GM12891 (cell line): Measurements from ENCODE around the gene ENTPD2.

Experiments used
- POLR2A ChIP-seq: IDR thresholded peaks from 2 replicates; pipeline ENCODE4 v1.6.1; 2011; ENCODE audit warnings: low read depth, low read length, control low read depth
- POLR2AphosphoS5 ChIP-seq: IDR thresholded peaks from 2 replicates; pipeline ENCODE4 v1.6.1; 2011; ENCODE audit warnings: low read depth, low read length, control low read depth
- POU2F2 ChIP-seq: IDR thresholded peaks from 2 replicates; pipeline ENCODE4 v1.6.1; 2011; ENCODE audit warnings: low read depth, mild to moderate bottlenecking, control low read depth, low read length, moderate library complexity
- TAF1 ChIP-seq: IDR thresholded peaks from 2 replicates; pipeline ENCODE4 v1.6.1; 2011; ENCODE audit warnings: low read depth, low read length, control low read depth

DNA sequence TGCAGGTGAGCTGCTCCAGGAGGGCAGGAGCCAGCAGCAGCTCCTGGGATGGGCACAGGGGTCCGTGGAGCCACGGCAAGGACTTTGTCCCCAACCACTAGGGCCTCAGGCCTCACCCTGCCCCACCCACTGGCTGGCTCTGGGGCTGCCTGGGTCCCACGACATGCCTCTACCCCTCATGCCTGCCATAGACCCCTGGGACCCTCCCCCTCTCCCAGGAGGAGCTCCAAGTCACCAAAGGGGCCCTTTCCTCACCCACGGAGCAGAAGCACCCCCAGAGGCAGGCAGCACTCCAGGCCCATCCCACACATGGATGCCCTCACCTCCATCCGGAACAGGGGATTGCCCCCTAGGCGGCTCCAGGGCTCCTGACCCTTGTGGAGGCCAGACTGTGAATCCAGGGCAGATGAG is 32.3 kb downstream of the ENTPD2 start:
- TF ChIP-seq POLR2AphosphoS5 (no peak), TAF1 (no peak), POLR2A (no peak), POU2F2 (no peak)
